Stimulated activated CD8-positive, alpha-beta memory T cell treated with anti-CD3 and anti-CD28 coated beads, Interleukin-4, amount 100 ng/mL, for 48 hours (primary cell): ENCODE data around the gene AXIN1.
"Not testable (repeated sequence)": the region's sequence is repeated elsewhere in the genome, so short reads cannot be mapped to it uniquely, and the experiment has no call there.

Experiments
- DNase-seq: peaks from one replicate; pipeline ENCODE4 v3.0.0-alpha.2; 2020

AXIN1 gene

GRCh38 chr16:280991-281659 is 71.4 kb downstream of the AXIN1 start:
- no peak for DNase-seq

- no peak for DNase-seq
Measured at GRCh38 chr16:280552-280951, 72.0 kb downstream of the AXIN1 start, which contains the start of gene ARHGDIG. Gene ARHGDIG, plus strand, starts transcription at chr16:280591. Its CDS starts 90 bp downstream, at chr16:280681.

- no peak for DNase-seq
Measured at GRCh38 chr16:280005-280460, 72.5 kb downstream of the AXIN1 start.

GRCh38 chr16:279531-279930 is 73.0 kb downstream of the AXIN1 start:
- DNase-seq = no peak

GRCh38 chr16:278863-279366 is 73.6 kb downstream of the AXIN1 start:
- peak; percentile 43 for DNase-seq

- DNase-seq = no peak
Measured at GRCh38 chr16:276426-277077, 76.0 kb downstream of the AXIN1 start.

- DNase-seq = no peak
Measured at GRCh38 chr16:275786-276232, 76.7 kb downstream of the AXIN1 start, which contains the start of gene RGS11. Gene RGS11, minus strand, starts transcription at chr16:275944. Its CDS starts 33 bp downstream, at chr16:275911.

- peak; percentile 33 for DNase-seq
Measured at GRCh38 chr16:275041-275641, 77.4 kb downstream of the AXIN1 start.

GRCh38 chr16:273547-274421 is 78.7 kb downstream of the AXIN1 start:
- no peak for DNase-seq

- no peak for DNase-seq
Measured at GRCh38 chr16:272633-273546, 79.6 kb downstream of the AXIN1 start.

- DNase-seq = no peak
Measured at GRCh38 chr16:270381-271255, 81.9 kb downstream of the AXIN1 start.

GRCh38 chr16:269061-269796 is 83.3 kb downstream of the AXIN1 start:
- DNase-seq = no peak

GRCh38 chr16:268141-269053 is 84.1 kb downstream of the AXIN1 start:
- no peak for DNase-seq

GRCh38 chr16:267562-267961 is 85.0 kb downstream of the AXIN1 start:
- not testable (repeated sequence) for DNase-seq

- no peak for DNase-seq
Measured at GRCh38 chr16:266258-267164, 86.0 kb downstream of the AXIN1 start.

- DNase-seq = no peak
Measured at GRCh38 chr16:265711-266110, 86.8 kb downstream of the AXIN1 start.

- DNase-seq = no peak
Measured at GRCh38 chr16:265002-265529, 87.5 kb downstream of the AXIN1 start.
